MG63 (cell line): ENCODE data around the gene TOGARAM2. TPM values are rescaled to one million over a fixed set of nuclear protein-coding genes. Genes with fewer than 3 reads are reported as not detected.
"Not testable (repeated sequence)": the region's sequence is repeated elsewhere in the genome, so short reads cannot be mapped to it uniquely, and the experiment has no call there.

ENCODE experiments used
- DNase-seq: peaks from one replicate; pipeline ENCODE4 v3.0.0-alpha.2; 2020
- H3K27me3 ChIP-seq: fragments of 250-450 bp; sonication (Bioruptor Pico); 2 replicates; pipeline ENCODE4 v1.5.1; 2020; ENCODE audit warnings: mild to moderate bottlenecking, moderate library complexity
- H3K36me3 ChIP-seq: fragments of 250-450 bp; sonication (Bioruptor Pico); 2 replicates; pipeline ENCODE4 v1.5.1; 2020; ENCODE audit warnings: mild to moderate bottlenecking, moderate library complexity
- H3K4me3 ChIP-seq: fragments of 250-450 bp; sonication (Bioruptor Pico); 2 replicates; pipeline ENCODE4 v1.5.1; 2020; ENCODE audit warnings: mild to moderate bottlenecking, moderate library complexity
- H3K9me3 ChIP-seq: fragments of 250-450 bp; sonication (Bioruptor Pico); 2 replicates; pipeline ENCODE4 v1.5.1; 2020; ENCODE audit warnings: mild to moderate bottlenecking, moderate library complexity
- total RNA-seq: library from RNA; depleted of rRNA; stranded (reverse); fragments of >200 nt; shearing (Covaris generic); gene quantifications from 2 replicates; pipeline ENCODE4 v1.2.3, GENCODE V29; 2014; ENCODE audit warnings: low replicate concordance

The TOGARAM2 gene
- total RNA-seq, 1 experiment from 2014 or later = 3.7 TPM

- H3K27me3 ChIP-seq = no peaks in the 10 kb centered on the region
- DNase-seq = no peak
- no peaks in the 10 kb centered on the region for H3K36me3 ChIP-seq
- no peak overlapping the region for H3K4me3 ChIP-seq
- no peaks in the 10 kb centered on the region for H3K9me3 ChIP-seq
These were observed 86.0 kb downstream of the TOGARAM2 start for GRCh38 chr2:29066997-29067605.

- DNase-seq = no peak
- no peak overlapping the region for H3K4me3 ChIP-seq
These were observed 87.4 kb downstream of the TOGARAM2 start for GRCh38 chr2:29068513-29068912.

GRCh38 chr2:29070526-29070925 is 89.4 kb downstream of the TOGARAM2 start:
- DNase-seq = no peak
- Histone ChIP-seq H3K9me3 (no peaks in the 10 kb centered on the region), H3K36me3 (no peaks in the 10 kb centered on the region), H3K4me3 (no peak overlapping the region), H3K27me3 (no peaks in the 10 kb centered on the region)

More at GRCh38 chr2:29068513-29068912, 87.4 kb downstream of the TOGARAM2 start:
- H3K9me3 ChIP-seq = no peaks in the 10 kb centered on the region
- H3K36me3 ChIP-seq = no peaks in the 10 kb centered on the region
- H3K27me3 ChIP-seq = no peaks in the 10 kb centered on the region

DNA sequence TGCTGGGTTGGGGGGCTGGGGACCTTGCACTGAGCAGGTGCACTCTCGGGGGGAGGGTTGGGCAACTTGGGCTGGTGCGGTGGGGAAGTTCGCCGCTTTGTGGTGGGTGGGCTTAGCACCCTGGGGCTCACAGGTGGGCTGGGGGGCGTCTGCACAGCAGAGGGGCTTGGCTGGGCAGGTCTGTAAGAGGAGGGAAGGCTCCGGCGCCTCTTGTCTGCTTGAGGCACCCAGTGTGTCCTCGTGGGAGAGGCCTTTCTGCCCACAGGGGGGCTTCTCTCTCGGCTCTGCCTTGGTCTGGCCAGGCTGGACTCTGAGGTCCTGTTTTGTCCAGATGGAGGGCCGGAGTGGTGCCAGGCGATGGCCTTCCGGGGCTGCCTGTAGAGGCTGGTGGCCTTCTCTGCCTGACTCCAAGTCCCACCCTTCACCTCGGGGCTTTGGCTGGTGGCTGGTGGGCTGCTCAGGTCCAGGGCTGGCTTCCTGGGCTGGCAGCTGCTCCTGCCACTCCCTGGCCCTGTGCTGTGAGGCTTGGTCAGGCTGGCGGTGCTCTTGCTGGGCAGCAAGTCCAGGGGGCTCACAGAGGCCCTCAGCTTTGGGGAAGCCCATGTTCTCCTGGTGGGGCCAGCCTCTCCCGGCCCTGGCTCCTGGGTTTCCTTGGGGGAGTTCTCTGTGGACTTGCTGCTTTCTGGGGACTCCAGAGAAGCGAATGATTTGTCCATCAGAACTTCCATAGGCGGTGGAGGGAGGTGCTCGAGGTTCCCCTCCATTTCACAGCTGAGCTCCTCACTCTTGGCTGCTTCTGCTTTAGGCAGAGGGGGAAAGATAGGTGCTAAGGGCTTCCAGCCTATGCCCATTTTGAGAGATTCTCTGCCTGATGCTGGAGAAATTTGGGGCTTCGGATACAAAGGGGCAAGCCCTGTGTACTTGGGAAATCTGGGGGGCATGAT is 90.2 kb downstream of the TOGARAM2 start:
- no peak for DNase-seq
- no peaks in the 10 kb centered on the region for H3K9me3 ChIP-seq
- no peaks in the 10 kb centered on the region for H3K27me3 ChIP-seq
- no peaks in the 10 kb centered on the region for H3K36me3 ChIP-seq
- no peak overlapping the region for H3K4me3 ChIP-seq

DNA sequence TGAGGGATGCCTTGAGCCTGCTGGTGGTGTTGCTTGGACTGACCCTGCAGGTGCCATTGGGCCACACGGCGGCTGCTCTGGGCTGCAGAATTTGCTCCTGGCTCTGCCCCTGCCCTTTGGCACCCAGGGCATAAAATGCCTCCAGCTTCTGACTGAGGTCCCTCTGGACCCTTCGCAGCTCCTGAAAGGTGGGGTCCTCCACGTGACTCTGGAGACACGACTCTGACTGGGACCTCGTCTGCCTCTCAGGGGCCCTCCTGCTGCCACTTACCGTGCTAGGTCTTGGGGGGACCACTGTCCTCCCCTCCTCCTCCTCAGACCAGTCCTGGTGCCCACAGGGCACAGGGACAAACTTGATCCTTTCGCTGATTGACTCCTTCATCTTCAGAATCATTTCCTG is 91.2 kb downstream of the TOGARAM2 start:
- Histone ChIP-seq H3K27me3 (no peaks in the 10 kb centered on the region), H3K4me3 (no peak overlapping the region), H3K36me3 (no peaks in the 10 kb centered on the region), H3K9me3 (no peaks in the 10 kb centered on the region)
- DNase-seq = no peak

DNA sequence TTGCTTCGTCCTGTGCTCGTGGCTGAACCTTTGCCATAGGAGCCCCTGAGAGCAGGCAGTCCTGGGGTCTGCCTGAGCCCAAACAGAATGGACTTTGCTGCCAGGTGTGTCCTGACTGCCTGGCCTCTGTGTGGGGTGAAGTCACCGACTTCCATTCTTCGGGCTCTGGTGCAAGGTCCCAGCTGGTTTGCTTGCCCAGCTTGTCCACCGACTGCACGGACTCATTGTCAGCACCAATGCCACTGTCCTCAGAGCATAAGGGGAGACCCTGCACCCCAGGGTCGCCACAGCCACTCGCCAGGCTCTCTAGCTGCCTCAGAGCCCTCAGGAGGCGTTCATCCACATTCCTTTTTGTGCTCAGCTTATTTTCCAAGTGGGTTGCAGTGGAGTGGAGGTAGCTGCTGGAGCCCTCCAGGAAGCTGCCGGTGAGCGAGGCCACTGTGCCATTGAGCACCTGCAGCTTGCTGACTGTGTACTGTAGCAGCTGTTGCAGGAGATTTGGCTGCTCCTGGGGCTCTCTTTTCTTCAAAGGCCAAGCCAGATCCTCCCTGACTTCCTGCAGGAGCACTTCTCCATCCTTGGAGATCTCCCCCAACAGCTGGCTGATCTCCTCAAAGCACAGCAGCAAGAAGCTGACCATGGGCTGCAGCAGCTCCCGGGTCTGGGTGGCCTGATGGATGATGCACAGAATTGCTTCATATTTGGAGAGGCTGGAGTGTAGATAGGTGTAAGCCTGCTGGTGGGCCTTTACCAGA is 92.0 kb downstream of the TOGARAM2 start:
- Histone ChIP-seq H3K36me3 (no peaks in the 10 kb centered on the region), H3K27me3 (no peaks in the 10 kb centered on the region), H3K9me3 (no peaks in the 10 kb centered on the region), H3K4me3 (no peak overlapping the region)
- no peak for DNase-seq

GRCh38 chr2:29073933-29074332 is 92.8 kb downstream of the TOGARAM2 start:
- peaks cover 3% of the 10 kb centered on the region for H3K9me3 ChIP-seq
- no peak for DNase-seq
- no peaks in the 10 kb centered on the region for H3K36me3 ChIP-seq
- H3K27me3 ChIP-seq = no peaks in the 10 kb centered on the region
- H3K4me3 ChIP-seq = no peak overlapping the region

DNA sequence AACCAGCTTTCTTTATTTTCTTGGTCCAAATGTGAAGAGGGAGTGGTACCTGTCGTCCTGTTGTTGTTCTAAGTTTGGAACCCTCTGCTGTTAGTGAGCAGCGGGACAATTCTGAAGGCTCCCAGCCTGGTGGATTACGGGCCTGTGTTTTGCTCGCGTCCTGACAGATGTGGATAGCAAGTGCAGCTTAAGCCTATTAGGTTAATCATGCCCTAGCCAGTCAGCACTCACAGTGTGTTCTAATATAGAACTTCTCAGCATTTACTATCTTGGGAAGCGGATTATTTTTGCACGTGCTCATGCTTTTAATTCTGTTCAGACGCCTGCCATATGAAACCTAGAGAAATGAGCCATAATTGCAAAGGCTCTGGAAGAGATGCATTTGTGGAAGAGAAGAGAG is 93.3 kb downstream of the TOGARAM2 start, which contains the start of gene PCARE:
PCARE (minus strand) TSS at position 113 of the 400 bp plus-strand sequence. CDS start 262 bp downstream, outside the sequence.
- Histone ChIP-seq H3K36me3 (no peaks in the 10 kb centered on the region), H3K9me3 (peaks cover 6% of the 10 kb centered on the region), H3K4me3 (no peak within 1 kb of the TSS), H3K27me3 (no peaks in the 10 kb centered on the region)
- DNase-seq = no peak

GRCh38 chr2:29075894-29076705 is 95.0 kb downstream of the TOGARAM2 start:
- Histone ChIP-seq H3K9me3 (peaks cover 6% of the 10 kb centered on the region), H3K36me3 (no peaks in the 10 kb centered on the region), H3K4me3 (no peak overlapping the region), H3K27me3 (no peaks in the 10 kb centered on the region)
- no peak for DNase-seq

DNA sequence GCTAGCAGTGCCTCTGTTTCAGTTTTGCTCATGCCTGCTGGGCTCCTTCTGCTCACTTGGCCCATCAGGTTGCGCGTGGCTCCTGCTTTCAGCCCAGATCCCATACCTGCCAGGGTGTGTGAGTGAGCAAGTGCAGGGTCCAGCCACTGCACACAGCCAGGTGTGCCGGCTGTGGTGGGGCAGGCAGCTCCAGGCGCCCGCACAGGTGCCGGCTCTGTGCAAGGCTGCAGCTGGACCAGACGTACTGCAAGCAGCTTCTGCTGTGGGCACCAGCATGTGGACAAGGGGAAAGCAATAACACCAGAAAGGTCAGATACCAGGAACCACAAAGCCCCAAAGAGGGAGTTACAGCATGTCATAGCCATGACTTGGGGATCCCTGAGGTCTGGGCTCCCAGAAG is 98.8 kb downstream of the TOGARAM2 start:
- no peak overlapping the region for H3K4me3 ChIP-seq
- no peaks in the 10 kb centered on the region for H3K36me3 ChIP-seq
- DNase-seq = no peak
- H3K9me3 ChIP-seq = peaks cover 6% of the 10 kb centered on the region
- H3K27me3 ChIP-seq = no peaks in the 10 kb centered on the region

GRCh38 chr2:29080886-29081743 is 100.0 kb downstream of the TOGARAM2 start:
- H3K9me3 ChIP-seq = peaks cover 6% of the 10 kb centered on the region
- no peak for DNase-seq
- H3K4me3 ChIP-seq = no peak overlapping the region

GRCh38 chr2:29082804-29083495 is 101.9 kb downstream of the TOGARAM2 start:
- no peak for DNase-seq
- Histone ChIP-seq H3K9me3 (peaks cover 6% of the 10 kb centered on the region), H3K4me3 (no peak overlapping the region), H3K27me3 (no peaks in the 10 kb centered on the region), H3K36me3 (no peaks in the 10 kb centered on the region)

More at GRCh38 chr2:29080886-29081743, 100.0 kb downstream of the TOGARAM2 start:
- Histone ChIP-seq H3K27me3 (no peaks in the 10 kb centered on the region), H3K36me3 (no peaks in the 10 kb centered on the region)

DNA sequence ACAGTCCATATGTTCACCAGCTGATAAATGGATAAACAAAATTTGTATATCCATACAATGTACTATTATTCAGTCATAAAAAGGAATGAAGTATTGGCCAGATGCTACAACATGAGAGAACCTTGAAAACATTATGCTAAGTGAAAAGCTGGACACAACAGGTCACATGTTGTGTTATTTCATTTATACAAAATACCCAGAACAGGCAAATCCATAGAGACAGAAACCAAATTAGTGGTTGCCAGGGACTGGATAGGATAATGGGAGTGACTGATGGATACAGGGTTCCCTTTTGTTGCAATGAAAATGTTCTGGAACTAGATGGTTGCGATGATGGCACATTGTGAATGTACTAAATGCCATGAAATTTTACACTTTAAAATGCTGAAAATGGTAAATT is 103.5 kb downstream of the TOGARAM2 start:
- no peak overlapping the region for H3K4me3 ChIP-seq
- no peak for DNase-seq
- peaks cover 2% of the 10 kb centered on the region; the same call in 1 of the 2 replicates for H3K27me3 ChIP-seq
- H3K9me3 ChIP-seq = no peaks in the 10 kb centered on the region; the same call in 1 of the 2 replicates
- H3K36me3 ChIP-seq = no peaks in the 10 kb centered on the region

DNA sequence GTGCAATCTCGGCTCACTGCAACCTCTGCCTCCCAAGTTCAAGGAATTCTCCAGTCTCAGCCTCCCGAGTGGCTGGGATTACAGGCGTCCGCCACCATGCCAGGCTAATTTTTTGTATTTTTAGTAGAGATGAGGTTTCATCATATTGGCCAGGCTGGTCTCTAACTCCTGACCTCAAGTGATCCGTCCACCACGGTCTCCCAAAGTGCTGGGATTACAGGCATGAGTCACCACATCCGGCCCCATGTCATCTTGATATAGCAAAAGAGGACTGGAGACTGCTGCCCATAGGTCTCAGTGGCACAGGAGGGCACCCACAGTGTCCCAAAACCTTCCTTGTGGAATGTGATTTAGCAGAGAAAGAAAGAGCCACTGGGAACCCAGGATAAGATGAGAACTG is 109.2 kb downstream of the TOGARAM2 start:
- H3K9me3 ChIP-seq, H3K4me3 ChIP-seq, H3K27me3 ChIP-seq, H3K36me3 ChIP-seq: not testable (repeated sequence)
- peak; percentile 36 for DNase-seq

DNA sequence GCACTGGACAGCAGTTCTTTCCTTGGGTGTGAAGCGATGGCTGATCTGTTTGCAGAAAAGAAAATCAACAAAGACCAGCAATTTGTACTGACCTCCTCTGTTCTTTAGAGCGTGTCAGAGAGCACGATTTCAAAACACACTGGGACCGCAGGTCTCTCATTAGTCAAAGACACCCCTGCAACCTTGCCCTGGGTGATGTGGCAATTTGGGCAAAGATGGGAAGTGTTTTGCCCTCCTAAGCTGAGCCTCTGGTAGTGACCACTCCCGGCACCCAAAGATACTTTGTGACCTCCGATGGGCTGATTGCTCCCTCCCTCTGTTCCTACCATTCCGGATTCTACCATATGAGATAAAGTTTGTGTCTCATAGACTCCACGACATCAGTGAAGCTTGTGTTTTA is 115.9 kb downstream of the TOGARAM2 start:
- Histone ChIP-seq H3K27me3 (no peaks in the 10 kb centered on the region), H3K9me3 (no peaks in the 10 kb centered on the region; the same call in 1 of the 2 replicates), H3K4me3 (no peak overlapping the region), H3K36me3 (no peaks in the 10 kb centered on the region)
- DNase-seq = no peak
